Neutrophil (primary cell): ENCODE measurements around the gene S100A12.
A peak's percentile ranks its signal among the peaks of the same experiment; 100 is the strongest.
"Not testable (repeated sequence)": the region's sequence is repeated elsewhere in the genome, so short reads cannot be mapped to it uniquely, and the experiment has no call there.

ENCODE experiments used
- H3K27ac ChIP-seq: fragments of 200-600 bp; sonication (generic); 2 replicates; pipeline ENCODE4 v1.5.1; 2016; ENCODE audit warnings: mild to moderate bottlenecking, moderate library complexity
- H3K27me3 ChIP-seq: fragments of 200-600 bp; sonication (generic); 2 replicates; pipeline ENCODE4 v1.6.0; 2016; ENCODE audit warnings: mild to moderate bottlenecking
- H3K36me3 ChIP-seq: fragments of 200-600 bp; sonication (generic); 2 replicates; pipeline ENCODE4 v1.5.1; 2017
- H3K4me1 ChIP-seq, 2 experiments: fragments of 200-600 bp in 1 of 2; sonication (generic) in 1 of 2; 1 replicate in 1 of 2; 2 replicates in 1 of 2; pipeline versions ENCODE4 v1.5.1 to v1.6.1; 2013 to 2016; ENCODE audit warnings: low read depth in 1 of 2, low read length in 1 of 2, mild to moderate bottlenecking in 1 of 2, moderate library complexity in 1 of 2; ENCODE audit not compliant: control insufficient read depth in 1 of 2, insufficient read depth in 1 of 2
- H3K4me3 ChIP-seq, 2 experiments: fragments of 200-600 bp in 1 of 2; sonication (generic) in 1 of 2; 1 replicate in 1 of 2; 2 replicates in 1 of 2; pipeline ENCODE4 v1.5.1; 2013 to 2016; ENCODE audit warnings: low read depth in 1 of 2, low read length in 1 of 2, mild to moderate bottlenecking in 1 of 2, moderate library complexity in 1 of 2
- H3K9me3 ChIP-seq: fragments of 200-600 bp; sonication (generic); 2 replicates; pipeline ENCODE4 v1.5.1; 2016
- TF ChIP-seq, protein P1 (sequence below): fragments of 200-600 bp; sonication (generic); IDR thresholded peaks from 2 replicates; pipeline ENCODE4 v1.5.1; 2016; ENCODE audit warnings: antibody characterized with exemption

Gene S100A12

GRCh38 chr1:153375511-153375910, at the start of gene S100A12:
Gene S100A12 (minus strand): TSS chr1:153375621. CDS start chr1:153374592, 1,029 bp downstream.
- peak within 1 kb of the TSS; percentile 100 for H3K27ac ChIP-seq
- TF ChIP-seq, protein P1, sequence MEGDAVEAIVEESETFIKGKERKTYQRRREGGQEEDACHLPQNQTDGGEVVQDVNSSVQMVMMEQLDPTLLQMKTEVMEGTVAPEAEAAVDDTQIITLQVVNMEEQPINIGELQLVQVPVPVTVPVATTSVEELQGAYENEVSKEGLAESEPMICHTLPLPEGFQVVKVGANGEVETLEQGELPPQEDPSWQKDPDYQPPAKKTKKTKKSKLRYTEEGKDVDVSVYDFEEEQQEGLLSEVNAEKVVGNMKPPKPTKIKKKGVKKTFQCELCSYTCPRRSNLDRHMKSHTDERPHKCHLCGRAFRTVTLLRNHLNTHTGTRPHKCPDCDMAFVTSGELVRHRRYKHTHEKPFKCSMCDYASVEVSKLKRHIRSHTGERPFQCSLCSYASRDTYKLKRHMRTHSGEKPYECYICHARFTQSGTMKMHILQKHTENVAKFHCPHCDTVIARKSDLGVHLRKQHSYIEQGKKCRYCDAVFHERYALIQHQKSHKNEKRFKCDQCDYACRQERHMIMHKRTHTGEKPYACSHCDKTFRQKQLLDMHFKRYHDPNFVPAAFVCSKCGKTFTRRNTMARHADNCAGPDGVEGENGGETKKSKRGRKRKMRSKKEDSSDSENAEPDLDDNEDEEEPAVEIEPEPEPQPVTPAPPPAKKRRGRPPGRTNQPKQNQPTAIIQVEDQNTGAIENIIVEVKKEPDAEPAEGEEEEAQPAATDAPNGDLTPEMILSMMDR = no peak
- no peaks in the 10 kb centered on the region for H3K27me3 ChIP-seq
- peak within 1 kb of the TSS; percentile 65 to 75 for H3K4me3 ChIP-seq
- H3K4me1 ChIP-seq = peaks cover 92 to 94% of the 10 kb centered on the region in 2 experiments
- H3K36me3 ChIP-seq = peaks cover 9% of the 10 kb centered on the region
- no peaks in the 10 kb centered on the region for H3K9me3 ChIP-seq

GRCh38 chr1:153422450-153423068, 47.1 kb upstream of the S100A12 start:
- H3K9me3 ChIP-seq = no peaks in the 10 kb centered on the region
- no peak overlapping the region for H3K4me3 ChIP-seq
- H3K27me3 ChIP-seq = peaks cover 91% of the 10 kb centered on the region
- no peak overlapping the region for H3K27ac ChIP-seq
- no peaks in the 10 kb centered on the region for H3K36me3 ChIP-seq
- no peaks in the 10 kb centered on the region for H3K4me1 ChIP-seq
- TF ChIP-seq, protein P1 = no peak

GRCh38 chr1:153420306-153420705, 44.9 kb upstream of the S100A12 start:
- Histone ChIP-seq H3K9me3 (no peaks in the 10 kb centered on the region), H3K27me3 (peaks cover 74% of the 10 kb centered on the region), H3K4me3 (no peak overlapping the region), H3K36me3 (no peaks in the 10 kb centered on the region), H3K27ac (no peak overlapping the region), H3K4me1 (peaks cover 11 to 12% of the 10 kb centered on the region in 2 experiments)
- TF ChIP-seq, protein P1 = no peak

GRCh38 chr1:153419436-153419793, 44.0 kb upstream of the S100A12 start:
- H3K9me3 ChIP-seq, H3K36me3 ChIP-seq, H3K27ac ChIP-seq, H3K4me3 ChIP-seq: not testable (repeated sequence)
- peaks cover 17 to 20% of the 10 kb centered on the region in 2 experiments for H3K4me1 ChIP-seq
- H3K27me3 ChIP-seq = peaks cover 65% of the 10 kb centered on the region

DNA sequence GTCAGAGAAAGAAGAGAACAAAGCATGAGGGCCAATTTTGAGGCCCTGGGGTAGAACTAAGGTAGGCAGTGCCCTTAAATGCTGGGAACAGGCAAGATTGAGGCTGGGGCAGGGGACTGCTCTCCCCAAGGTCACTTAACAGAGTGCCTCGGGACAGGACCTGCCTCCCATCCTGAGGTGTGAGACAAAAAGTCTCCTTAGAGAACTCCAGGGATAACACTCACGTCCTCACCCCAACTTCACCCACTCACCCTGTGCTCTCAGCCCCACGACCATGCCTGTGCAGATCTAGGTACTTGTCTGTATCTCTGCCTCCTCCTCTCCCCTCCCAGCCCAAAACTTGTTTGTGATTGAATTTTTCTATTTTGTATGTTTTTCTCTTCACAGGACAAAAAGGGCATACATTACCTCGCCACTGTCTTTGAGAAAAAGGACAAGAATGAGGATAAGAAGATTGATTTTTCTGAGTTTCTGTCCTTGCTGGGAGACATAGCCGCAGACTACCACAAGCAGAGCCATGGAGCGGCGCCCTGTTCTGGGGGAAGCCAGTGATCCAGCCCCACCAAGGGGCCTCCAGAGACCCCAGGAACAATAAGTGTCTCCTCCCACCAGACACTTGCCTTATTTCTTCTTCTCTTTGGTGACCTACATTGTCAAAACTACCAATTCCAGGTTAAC, 43.5 kb upstream of the S100A12 start:
- H3K36me3 ChIP-seq, H3K9me3 ChIP-seq, H3K4me3 ChIP-seq: not testable (repeated sequence)

GRCh38 chr1:153417136-153417888, 41.9 kb upstream of the S100A12 start:
- TF ChIP-seq, protein P1 = no peak
- Histone ChIP-seq H3K4me1 (peaks cover 17 to 20% of the 10 kb centered on the region in 2 experiments), H3K27ac (no peak overlapping the region), H3K9me3 (no peaks in the 10 kb centered on the region), H3K36me3 (no peaks in the 10 kb centered on the region), H3K4me3 (no peak overlapping the region), H3K27me3 (peaks cover 53% of the 10 kb centered on the region)

More for the DNA sequence above, 43.5 kb upstream of the S100A12 start:
- not testable (repeated sequence) for H3K27ac ChIP-seq
- Histone ChIP-seq H3K4me1 (peaks cover 17 to 20% of the 10 kb centered on the region in 2 experiments), H3K27me3 (peaks cover 60% of the 10 kb centered on the region)
